ENCODE measurements around the gene KCNT2. TPM values are rescaled to one million over a fixed set of nuclear protein-coding genes. Genes with fewer than 3 reads are reported as not detected.

The KCNT2 gene
- total and polyA plus RNA-seq, 9 of the 15 experiments (the other 6 are each of a cell fraction or from before 2014, with no cell fraction given): 0.13 to 0.73 (median 0.28) TPM

DNA sequence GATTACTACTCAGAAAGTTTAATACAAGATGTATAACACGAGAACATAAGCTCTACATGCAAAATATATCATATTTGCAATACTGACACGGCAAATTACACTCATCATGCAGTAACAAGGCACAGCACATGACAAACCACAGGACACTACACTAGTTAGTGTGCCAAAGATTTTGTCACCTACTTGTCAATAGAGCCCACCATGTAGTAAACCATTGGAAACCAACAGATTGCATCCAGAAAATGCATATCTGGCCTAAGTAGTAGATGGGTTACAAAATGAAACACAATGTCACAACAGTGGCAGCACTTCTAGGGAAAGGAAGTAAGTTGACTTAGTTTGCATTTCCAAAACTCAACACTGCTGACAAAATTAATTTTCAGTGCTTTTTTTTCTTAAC is 288.9 kb downstream of the KCNT2 start:
- FAIRE-seq: peak; percentile 62
- H2AFZ ChIP-seq (ENCODE audit: low read depth, low read length): no peak overlapping the region; the same call in 1 of the 2 replicates
- TF ChIP-seq ZNF133 (CRISPR knock-in tag; IDR thresholded peaks at IDR 0.05) (no peak), BMI1 (IDR thresholded peaks at IDR 0.05; ENCODE audit: low read length) (no peak), CBX3 (IDR thresholded peaks at IDR 0.05; ENCODE audit: borderline replicate concordance in 1 of 2, low read length in 2 of 2) (no peak), GATA2 (CRISPR knock-in tag; IDR thresholded peaks at IDR 0.05) (no peak), KDM4B (IDR thresholded peaks at IDR 0.05; ENCODE audit: borderline replicate concordance in 2 of 2, low read depth in 1 of 2) (no peak), ZNF512 (tag; IDR thresholded peaks at IDR 0.05) (no peak), ZNF639 (CRISPR knock-in tag; conservative IDR thresholded peaks at IDR 0.05 in 1 of 2, IDR thresholded peaks at IDR 0.05 in 1 of 2) (no peak), REST (IDR thresholded peaks at IDR 0.05; ENCODE audit: borderline replicate concordance) (no peak), REST (CRISPR knock-in tag; IDR thresholded peaks at IDR 0.05; ENCODE audit: low read depth) (no peak), YY1 (IDR thresholded peaks at IDR 0.05; ENCODE audit: borderline replicate concordance in 1 of 3, control insufficient read depth in 1 of 3, extremely low read depth in 1 of 3, insufficient read depth in 3 of 3, insufficient read length in 1 of 3, insufficient replicate concordance in 2 of 3, low read depth in 1 of 3, low read length in 2 of 3) (no peak)

More for the DNA sequence above, 288.9 kb downstream of the KCNT2 start:
- H3K79me2 ChIP-seq (ENCODE audit: control insufficient read depth, insufficient read depth, low read length): no peaks in the 10 kb centered on the region
- ChIA-PET POLR2A (no interaction called here), CTCF (ENCODE audit: low intra/inter-chr PET ratio) (interaction anchor here (1.5 to 3.5 kb wide), 2 partner anchors 340 to 342 kb away, joined by 5 to 12 read pairs; no protein-coding TSS in a partner anchor)
- H3K4me2 ChIP-seq (ENCODE audit: insufficient read depth, low read length): no peak overlapping the region
- H3K27ac ChIP-seq (ENCODE audit: extremely low read depth, low read depth, low read length): no peak overlapping the region
- no peaks in the 10 kb centered on the region for H3K9me3 ChIP-seq (replicated peaks; ENCODE audit: control insufficient read depth, insufficient read depth, low read depth, low read length)
- no peak overlapping the region for H3K4me3 ChIP-seq
- H3K9me1 ChIP-seq (ENCODE audit: control insufficient read depth, insufficient read depth, low read length): no peaks in the 10 kb centered on the region
- ATAC-seq (no peak), DNase-seq (ENCODE audit: extremely low read depth in 1 of 4, low spot score in 3 of 4) (no peak)
- in situ Hi-C loops (cut with MboI): loop anchor here (10.0 kb wide), 2 partner anchors 164 to 346 kb away; no protein-coding TSS in a partner anchor
- intact Hi-C loops (cut with micrococcal nuclease): loop anchor here (10.0 kb wide), 1 partner anchor 1036 kb away; no protein-coding TSS in a partner anchor
- no peaks in the 10 kb centered on the region for H3K27me3 ChIP-seq (ENCODE audit: control insufficient read depth in 2 of 2, insufficient read depth in 2 of 2, low read length in 2 of 2)
- BruUV-seq (replicated peaks): no TSS peak
- H3K9ac ChIP-seq (ENCODE audit: insufficient read depth in 1 of 2, low read depth in 2 of 2, low read length in 2 of 2): no peak overlapping the region
- no peaks in the 10 kb centered on the region for H3K36me3 ChIP-seq (ENCODE audit: control insufficient read depth, insufficient read depth, low read length)
- 14% methylated on average over 2 of the region's 2 CpGs for WGBS (ENCODE audit: insufficient coverage, low coverage, missing lambda C conversion rate)
- no peaks in the 10 kb centered on the region for H3K4me1 ChIP-seq (replicated peaks in 1 of 2; ENCODE audit: control insufficient read depth in 2 of 2, insufficient read depth in 2 of 2, low read length in 2 of 2)
- no peaks in the 10 kb centered on the region for H4K20me1 ChIP-seq (replicated peaks; ENCODE audit: control insufficient read depth, insufficient read depth, low read length)
